Right lung (tissue), 5 donors: ENCODE measurements around the gene CGREF1. TPM values are rescaled to one million over a fixed set of nuclear protein-coding genes. Genes with fewer than 3 reads are reported as not detected.
"Not testable (repeated sequence)": the region's sequence is repeated elsewhere in the genome, so short reads cannot be mapped to it uniquely, and the experiment has no call there.

Source experiments
- DNase-seq, 2 donors: peaks; one replicate each; pipeline ENCODE4 v3.0.0-alpha.2; 2013
- polyA plus RNA-seq, 5 donors: library from polyadenylated mRNA; unstranded; fragments of 120-200 nt; gene quantifications; one replicate each; pipeline versions ENCODE4 v1.2.1 to v1.2.3, GENCODE V29; 2013; ENCODE audit warnings: inconsistent platforms in 1 of 5, low replicate concordance in 1 of 5; ENCODE audit not compliant: insufficient read length in 5 of 5, insufficient read depth in 1 of 5

The CGREF1 gene
- polyA plus RNA-seq, 5 donors: 0.28 to 0.55 (median 0.41) TPM

GRCh38 chr2:27111392-27112078 lies 7.4 kb downstream of the CGREF1 start:
- DNase-seq: not testable (repeated sequence)

DNA sequence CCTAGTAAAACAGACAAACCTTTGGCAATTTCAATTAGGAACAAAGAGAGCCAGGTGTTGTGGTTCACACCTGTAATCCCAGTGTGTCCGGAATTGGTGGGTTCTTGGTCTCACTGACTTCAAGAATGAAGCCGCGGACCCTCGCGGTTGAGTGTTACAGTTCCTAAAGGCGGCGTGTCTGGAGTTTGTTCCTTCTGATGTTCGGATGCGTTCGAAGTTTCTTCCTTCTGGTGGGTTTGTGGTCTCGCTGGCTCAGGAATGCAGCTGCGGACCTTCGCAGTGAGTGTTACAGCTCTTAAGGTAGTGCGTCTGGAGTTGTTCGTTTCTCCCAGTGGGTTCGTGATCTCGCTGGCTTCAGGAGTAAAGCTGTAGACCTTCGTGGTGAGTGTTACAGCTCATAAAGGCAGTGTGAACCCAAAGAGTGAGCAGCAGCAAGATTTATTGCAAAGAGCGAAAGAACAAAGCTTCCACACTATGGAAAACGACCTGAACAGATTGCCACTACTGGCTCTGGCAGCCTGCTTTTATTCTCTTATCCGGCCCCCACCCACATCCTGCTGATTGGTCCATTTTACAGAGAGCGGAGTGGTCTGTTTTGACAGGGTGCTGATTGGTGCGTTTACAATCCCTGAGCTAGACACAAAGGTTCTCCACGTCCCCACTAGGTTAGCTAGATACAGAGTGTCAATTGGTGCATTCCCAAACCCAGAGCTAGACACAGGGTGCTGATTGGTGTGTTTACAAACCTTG lies 8.2 kb downstream of the CGREF1 start:
- DNase-seq: not testable (repeated sequence)

GRCh38 chr2:27109083-27109482 lies 9.8 kb downstream of the CGREF1 start:
- DNase-seq: no peak

GRCh38 chr2:27108221-27108620 lies 10.7 kb downstream of the CGREF1 start:
- no peak for DNase-seq

- DNase-seq: no peak
Measured at GRCh38 chr2:27105981-27106380, 12.9 kb downstream of the CGREF1 start.

DNA sequence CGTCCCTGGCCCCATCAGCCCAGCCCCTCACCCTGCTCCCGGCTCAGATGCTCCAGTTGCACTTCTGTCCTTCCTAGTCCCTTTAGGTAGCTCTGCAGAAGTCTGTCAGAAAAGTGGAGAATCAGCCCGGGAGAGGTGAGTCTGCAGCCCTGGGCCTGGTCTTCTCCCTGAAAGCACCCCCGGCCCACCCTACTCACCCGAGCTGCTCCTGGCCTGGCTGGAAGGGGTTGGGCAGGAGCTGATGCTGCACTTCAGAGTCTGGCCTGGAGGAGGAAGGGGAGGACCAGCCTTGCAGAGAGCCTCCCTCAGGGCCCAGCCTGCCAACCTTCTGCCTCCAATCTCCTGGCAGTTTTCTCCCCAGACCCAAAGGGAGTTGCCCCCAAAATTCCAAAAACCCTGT lies 16.6 kb downstream of the CGREF1 start:
- no peak for DNase-seq

GRCh38 chr2:27100036-27100435 lies 18.9 kb downstream of the CGREF1 start:
- no peak for DNase-seq

- DNase-seq: no peak
Measured at GRCh38 chr2:27099334-27099955, 19.5 kb downstream of the CGREF1 start.

DNA sequence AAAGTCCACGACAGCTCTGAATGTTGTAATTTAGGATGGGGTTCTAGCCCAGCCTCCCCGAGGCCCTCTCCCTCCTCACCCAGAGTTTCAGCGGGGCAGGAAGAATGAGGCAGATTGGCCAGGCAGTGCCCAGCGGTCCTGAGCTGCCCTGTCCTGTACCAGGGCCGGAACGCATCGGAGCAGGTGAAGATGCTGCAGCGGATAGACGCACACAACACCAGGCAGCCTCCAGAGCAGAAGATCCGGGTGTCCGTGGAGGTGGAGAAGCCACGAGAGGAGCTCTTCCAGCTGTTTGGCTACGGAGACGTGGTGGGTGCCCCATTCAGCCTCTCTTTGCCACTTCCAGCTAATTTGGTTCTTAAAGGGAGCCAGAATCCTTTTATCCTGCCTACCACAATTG lies 21.6 kb downstream of the CGREF1 start:
- DNase-seq: no peak

DNA sequence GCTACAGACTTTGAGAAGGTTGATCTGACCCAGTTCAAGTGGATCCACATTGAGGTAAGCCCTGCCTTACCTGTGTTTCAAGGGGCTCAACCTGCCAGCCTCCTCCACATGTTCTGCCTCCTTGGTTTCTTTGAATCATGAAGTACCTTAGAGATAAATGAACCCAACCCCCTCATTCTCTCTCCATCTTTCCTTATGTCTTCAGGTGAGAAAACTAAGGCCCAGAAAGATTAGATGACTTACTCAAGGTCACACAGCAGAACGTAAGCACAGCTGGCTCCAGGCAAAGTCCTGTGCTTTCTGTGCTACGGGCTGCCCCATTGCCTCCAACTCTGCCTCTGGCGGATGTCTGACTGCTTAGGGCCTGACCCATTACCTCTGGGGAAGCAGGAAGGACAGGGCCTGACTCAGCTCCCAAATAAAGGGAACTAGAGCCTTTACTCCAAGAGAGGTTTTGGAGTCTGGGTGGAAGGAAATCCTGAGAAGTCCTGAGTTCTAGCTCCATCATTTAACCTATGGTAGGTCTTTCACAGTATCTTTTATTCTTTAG lies 22.1 kb downstream of the CGREF1 start:
- no peak for DNase-seq

GRCh38 chr2:27095745-27096651 lies 22.9 kb downstream of the CGREF1 start:
- no peak for DNase-seq

GRCh38 chr2:27095427-27095744 lies 23.5 kb downstream of the CGREF1 start:
- DNase-seq: no peak

GRCh38 chr2:27094353-27094984 lies 24.5 kb downstream of the CGREF1 start:
- DNase-seq: no peak

GRCh38 chr2:27093430-27094352 lies 25.2 kb downstream of the CGREF1 start:
- no peak for DNase-seq

DNA sequence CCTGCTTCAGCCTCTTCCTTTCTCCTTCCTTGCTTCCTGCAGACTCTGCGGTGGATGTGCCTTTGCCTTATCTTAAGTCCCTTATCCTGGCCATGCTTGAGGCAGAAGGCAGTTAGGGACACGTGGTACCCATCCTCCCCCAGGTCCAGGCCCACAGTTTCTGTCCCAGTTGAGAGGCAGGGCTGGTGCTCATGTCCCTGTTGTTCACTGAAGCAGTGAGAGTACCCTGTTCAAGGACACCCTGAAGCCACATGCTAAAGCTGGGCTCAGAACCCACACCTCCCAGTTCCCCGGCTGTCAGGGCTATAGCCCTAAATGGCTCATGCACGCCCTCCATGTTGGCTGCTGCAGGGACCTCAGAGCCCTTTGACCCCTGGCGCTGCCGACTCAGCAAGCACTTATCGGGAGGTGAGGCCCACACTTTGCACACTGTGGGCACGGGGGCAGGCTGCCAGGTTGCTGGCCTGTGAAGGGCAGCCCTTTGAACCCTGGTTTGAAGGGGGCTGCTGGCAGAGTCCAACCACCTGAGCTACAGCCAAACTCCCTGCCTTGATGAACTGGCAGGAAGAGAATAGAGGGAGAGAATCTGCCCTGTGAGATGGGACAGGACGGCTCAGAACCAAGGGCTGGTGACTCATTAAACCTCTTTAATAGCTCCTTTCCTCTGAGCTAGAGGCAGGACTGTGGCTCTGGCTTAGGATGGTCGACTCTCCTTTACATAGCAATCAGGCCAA lies 26.1 kb downstream of the CGREF1 start:
- no peak for DNase-seq

DNA sequence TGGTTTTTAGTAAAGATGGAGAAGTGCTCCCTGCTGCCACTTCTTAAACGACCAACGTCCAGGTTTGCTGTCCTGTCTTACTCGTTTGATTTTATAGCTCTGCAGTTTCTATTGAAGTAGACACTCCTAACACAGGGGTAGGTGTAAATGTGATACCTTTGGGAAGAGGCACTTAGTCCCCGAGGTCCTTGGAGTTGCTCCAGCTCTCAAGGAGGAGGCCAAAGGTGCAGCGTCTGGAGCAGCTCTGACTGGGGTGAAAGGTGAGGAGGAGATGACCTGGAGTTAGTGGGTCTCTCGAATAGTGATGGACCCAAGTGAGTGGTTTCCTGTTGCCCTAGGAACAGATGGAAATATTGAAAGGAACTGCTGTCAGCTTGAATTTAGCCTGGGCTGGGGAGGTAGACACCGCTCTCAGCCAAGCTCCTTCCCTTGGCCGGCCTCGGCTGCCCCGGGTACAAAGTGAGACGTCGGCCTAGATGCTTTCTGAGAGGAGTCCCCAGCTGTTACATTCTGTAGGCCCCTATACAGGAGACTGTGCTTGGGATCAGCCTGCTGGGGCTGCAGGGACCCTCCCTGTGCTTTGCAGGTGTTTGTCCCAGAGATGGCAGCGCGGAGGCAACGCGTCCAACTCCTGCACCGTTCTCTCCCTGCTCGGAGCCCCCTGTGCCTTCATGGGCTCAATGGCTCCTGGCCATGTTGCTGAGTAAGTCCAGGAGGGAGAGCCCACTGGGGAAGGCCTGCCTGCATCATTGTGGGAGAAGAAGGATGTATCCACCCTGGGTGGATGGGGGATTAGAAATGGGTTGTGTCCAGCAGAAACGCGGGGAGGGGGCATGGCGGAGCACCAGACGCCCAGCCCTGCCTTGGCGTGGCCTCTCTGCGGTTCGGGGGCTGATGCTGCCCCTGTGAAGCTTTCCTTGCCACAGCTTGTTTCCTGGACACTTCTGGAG lies 26.9 kb downstream of the CGREF1 start:
- DNase-seq: no peak

DNA sequence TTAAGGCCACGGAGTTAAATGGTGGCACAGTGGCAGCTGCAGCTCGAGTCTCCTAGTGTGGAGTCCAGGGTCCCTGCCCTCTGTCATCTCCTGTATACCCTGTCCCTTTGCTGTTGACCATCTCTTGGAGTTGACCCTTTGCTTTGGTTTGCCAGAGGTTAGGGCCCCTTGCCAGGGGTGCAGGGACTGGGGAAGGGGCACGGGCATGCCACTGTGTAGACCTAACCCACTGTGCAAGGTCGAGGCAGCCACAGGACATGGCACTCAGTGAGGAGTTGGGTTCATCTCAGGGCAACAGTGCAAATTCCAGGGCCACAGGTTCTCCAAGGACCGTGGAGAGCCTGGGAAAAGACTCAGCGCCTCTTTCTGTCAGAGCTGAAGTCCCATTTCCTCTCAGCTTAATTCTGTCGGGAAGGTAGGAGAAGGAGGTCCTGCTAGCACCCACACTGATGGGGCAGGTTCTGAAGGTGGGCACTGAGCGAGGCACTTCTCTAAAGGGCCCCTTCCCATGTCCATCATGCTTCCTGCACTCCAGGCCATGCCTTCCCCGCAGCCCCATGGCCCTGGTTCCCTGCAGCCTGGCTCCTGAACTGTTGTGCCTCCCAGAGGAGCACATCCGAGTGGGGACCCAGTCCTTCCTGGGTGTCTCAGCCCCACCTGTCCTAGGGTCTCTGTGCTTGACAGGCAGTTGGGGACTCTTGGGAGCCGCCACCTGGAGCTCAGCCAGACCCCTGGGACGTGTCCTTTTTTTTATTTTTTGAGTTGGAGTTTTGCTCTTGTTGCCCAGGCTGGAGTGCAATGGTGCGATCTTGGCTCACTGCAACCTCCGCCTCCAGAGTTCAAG lies 29.6 kb downstream of the CGREF1 start:
- DNase-seq: no peak
